HepG2 (cell line): ENCODE measurements around the gene RNF14. TPM values are rescaled to one million over a fixed set of nuclear protein-coding genes. Genes with fewer than 3 reads are reported as not detected.

ENCODE experiments used
- ATF7 ChIP-seq, 2 experiments: fragments of 450-650 bp in 1 of 2; sonication (generic) in 1 of 2; formaldehyde crosslinking in 1 of 2; IDR thresholded peaks; 2 replicates each; pipeline versions ENCODE4 v1.4.0 to v1.6.1; 2016 to 2020; ENCODE audit warnings: antibody characterized with exemption in 1 of 2, mild to moderate bottlenecking in 1 of 2, missing genetic modification reagents in 1 of 2
- GPN1 ChIP-seq: sonication (generic); formaldehyde crosslinking; IDR thresholded peaks from 2 replicates; pipeline ENCODE4 v1.5.1; 2020; ENCODE audit warnings: missing genetic modification reagents, borderline replicate concordance
- NR2C2 ChIP-seq: sonication (generic); formaldehyde crosslinking; IDR thresholded peaks from 2 replicates; pipeline ENCODE4 v1.4.0; 2020; ENCODE audit warnings: missing genetic modification reagents, mild to moderate bottlenecking, moderate library complexity, borderline replicate concordance
- RBAK ChIP-seq: sonication (generic); formaldehyde crosslinking; IDR thresholded peaks from 2 replicates; pipeline ENCODE4 v1.5.1; 2020; ENCODE audit warnings: mild to moderate bottlenecking, missing genetic modification reagents
- ZNF251 ChIP-seq: sonication (generic); formaldehyde crosslinking; IDR thresholded peaks from 2 replicates; pipeline ENCODE4 v1.9.0; 2021; ENCODE audit warnings: mild to moderate bottlenecking, missing genetic modification reagents
- ZNF253 ChIP-seq: sonication (generic); formaldehyde crosslinking; IDR thresholded peaks from 2 replicates; pipeline ENCODE4 v1.8.0; 2022; ENCODE audit warnings: mild to moderate bottlenecking, missing genetic modification reagents, borderline replicate concordance
- ZNF317 ChIP-seq: sonication (generic); formaldehyde crosslinking; IDR thresholded peaks from 2 replicates; pipeline ENCODE4 v1.5.0; 2020; ENCODE audit warnings: mild to moderate bottlenecking, missing genetic modification reagents
- ZNF446 ChIP-seq: sonication (generic); formaldehyde crosslinking; IDR thresholded peaks from 2 replicates; pipeline ENCODE4 v1.5.0; 2020; ENCODE audit warnings: mild to moderate bottlenecking, missing genetic modification reagents
- ZNF484 ChIP-seq: sonication (generic); formaldehyde crosslinking; IDR thresholded peaks from 2 replicates; pipeline ENCODE4 v1.5.1; 2020; ENCODE audit warnings: mild to moderate bottlenecking, low read depth, missing genetic modification reagents, borderline replicate concordance
- ZNF512 ChIP-seq: sonication (generic); formaldehyde crosslinking; IDR thresholded peaks from 2 replicates; pipeline ENCODE4 v1.4.0; 2020; ENCODE audit warnings: mild to moderate bottlenecking, missing genetic modification reagents
- ZNF747 ChIP-seq: sonication (generic); formaldehyde crosslinking; IDR thresholded peaks from 2 replicates; pipeline ENCODE4 v1.8.1; 2023; ENCODE audit warnings: missing genetic modification reagents, mild to moderate bottlenecking, borderline replicate concordance
- polyA plus RNA-seq, 8 experiments: library from polyadenylated mRNA; depleted of rRNA in 3 of 8; stranded (reverse) in 7 of 8; unstranded in 1 of 8; fragments of >200 nt; fragmentation: Illumina TruSeq in 4 of 8; extraction: Trizol in 4 of 8; gene quantifications; 2 replicates each; pipeline versions ENCODE4 v1.2.1 to v1.2.3, GENCODE V29; 2011 to 2016; ENCODE audit warnings: low read depth in 4 of 8, missing spikeins in 1 of 8, mixed read lengths in 1 of 8; ENCODE audit not compliant: insufficient read depth in 1 of 8
- total RNA-seq, 5 experiments: library from RNA; depleted of rRNA; stranded (reverse); fragments of >200 nt; fragmentation: Illumina TruSeq; extraction: Trizol; gene quantifications; 2 replicates each; pipeline ENCODE4 v1.2.3, GENCODE V29; 2016; ENCODE audit warnings: low read depth in 1 of 5
- TF ChIP-seq, protein P1 (sequence below): sonication (generic); formaldehyde crosslinking; IDR thresholded peaks from 2 replicates; pipeline ENCODE4 v1.5.0; 2020; ENCODE audit warnings: mild to moderate bottlenecking, missing genetic modification reagents, borderline replicate concordance
- TF ChIP-seq, protein P2 (sequence below): sonication (generic); formaldehyde crosslinking; IDR thresholded peaks from 2 replicates; pipeline ENCODE4 v1.8.1; 2023; ENCODE audit warnings: mild to moderate bottlenecking, inconsistent platforms, moderate library complexity, missing genetic modification reagents, borderline replicate concordance
- TF ChIP-seq, protein P3 (sequence below): sonication (generic); formaldehyde crosslinking; conservative IDR thresholded peaks from 2 replicates; pipeline ENCODE4 v1.8.0; 2022; ENCODE audit warnings: mild to moderate bottlenecking, moderate library complexity, missing genetic modification reagents

The RNF14 gene
- total and polyA plus RNA-seq, 2 of the 13 experiments (the other 11 are each of a cell fraction or from before 2014, with no cell fraction given): 11.3 to 28.1 TPM

GRCh38 chr5:141923448-141924313 lies 45.2 kb upstream of the RNF14 start, which contains the start of gene DELE1 (continued):
- TF ChIP-seq, protein P1, sequence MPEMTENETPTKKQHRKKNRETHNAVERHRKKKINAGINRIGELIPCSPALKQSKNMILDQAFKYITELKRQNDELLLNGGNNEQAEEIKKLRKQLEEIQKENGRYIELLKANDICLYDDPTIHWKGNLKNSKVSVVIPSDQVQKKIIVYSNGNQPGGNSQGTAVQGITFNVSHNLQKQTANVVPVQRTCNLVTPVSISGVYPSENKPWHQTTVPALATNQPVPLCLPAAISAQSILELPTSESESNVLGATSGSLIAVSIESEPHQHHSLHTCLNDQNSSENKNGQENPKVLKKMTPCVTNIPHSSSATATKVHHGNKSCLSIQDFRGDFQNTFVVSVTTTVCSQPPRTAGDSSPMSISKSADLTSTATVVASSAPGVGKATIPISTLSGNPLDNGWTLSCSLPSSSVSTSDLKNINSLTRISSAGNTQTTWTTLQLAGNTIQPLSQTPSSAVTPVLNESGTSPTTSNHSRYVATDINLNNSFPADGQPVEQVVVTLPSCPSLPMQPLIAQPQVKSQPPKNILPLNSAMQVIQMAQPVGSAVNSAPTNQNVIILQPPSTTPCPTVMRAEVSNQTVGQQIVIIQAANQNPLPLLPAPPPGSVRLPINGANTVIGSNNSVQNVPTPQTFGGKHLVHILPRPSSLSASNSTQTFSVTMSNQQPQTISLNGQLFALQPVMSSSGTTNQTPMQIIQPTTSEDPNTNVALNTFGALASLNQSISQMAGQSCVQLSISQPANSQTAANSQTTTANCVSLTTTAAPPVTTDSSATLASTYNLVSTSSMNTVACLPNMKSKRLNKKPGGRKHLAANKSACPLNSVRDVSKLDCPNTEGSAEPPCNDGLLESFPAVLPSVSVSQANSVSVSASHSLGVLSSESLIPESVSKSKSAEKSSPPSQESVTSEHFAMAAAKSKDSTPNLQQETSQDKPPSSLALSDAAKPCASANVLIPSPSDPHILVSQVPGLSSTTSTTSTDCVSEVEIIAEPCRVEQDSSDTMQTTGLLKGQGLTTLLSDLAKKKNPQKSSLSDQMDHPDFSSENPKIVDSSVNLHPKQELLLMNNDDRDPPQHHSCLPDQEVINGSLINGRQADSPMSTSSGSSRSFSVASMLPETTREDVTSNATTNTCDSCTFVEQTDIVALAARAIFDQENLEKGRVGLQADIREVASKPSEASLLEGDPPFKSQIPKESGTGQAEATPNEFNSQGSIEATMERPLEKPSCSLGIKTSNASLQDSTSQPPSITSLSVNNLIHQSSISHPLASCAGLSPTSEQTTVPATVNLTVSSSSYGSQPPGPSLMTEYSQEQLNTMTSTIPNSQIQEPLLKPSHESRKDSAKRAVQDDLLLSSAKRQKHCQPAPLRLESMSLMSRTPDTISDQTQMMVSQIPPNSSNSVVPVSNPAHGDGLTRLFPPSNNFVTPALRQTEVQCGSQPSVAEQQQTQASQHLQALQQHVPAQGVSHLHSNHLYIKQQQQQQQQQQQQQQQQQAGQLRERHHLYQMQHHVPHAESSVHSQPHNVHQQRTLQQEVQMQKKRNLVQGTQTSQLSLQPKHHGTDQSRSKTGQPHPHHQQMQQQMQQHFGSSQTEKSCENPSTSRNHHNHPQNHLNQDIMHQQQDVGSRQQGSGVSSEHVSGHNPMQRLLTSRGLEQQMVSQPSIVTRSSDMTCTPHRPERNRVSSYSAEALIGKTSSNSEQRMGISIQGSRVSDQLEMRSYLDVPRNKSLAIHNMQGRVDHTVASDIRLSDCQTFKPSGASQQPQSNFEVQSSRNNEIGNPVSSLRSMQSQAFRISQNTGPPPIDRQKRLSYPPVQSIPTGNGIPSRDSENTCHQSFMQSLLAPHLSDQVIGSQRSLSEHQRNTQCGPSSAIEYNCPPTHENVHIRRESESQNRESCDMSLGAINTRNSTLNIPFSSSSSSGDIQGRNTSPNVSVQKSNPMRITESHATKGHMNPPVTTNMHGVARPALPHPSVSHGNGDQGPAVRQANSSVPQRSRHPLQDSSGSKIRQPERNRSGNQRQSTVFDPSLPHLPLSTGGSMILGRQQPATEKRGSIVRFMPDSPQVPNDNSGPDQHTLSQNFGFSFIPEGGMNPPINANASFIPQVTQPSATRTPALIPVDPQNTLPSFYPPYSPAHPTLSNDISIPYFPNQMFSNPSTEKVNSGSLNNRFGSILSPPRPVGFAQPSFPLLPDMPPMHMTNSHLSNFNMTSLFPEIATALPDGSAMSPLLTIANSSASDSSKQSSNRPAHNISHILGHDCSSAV (CRISPR knock-in tag): no peak
- TF ChIP-seq GPN1 (CRISPR knock-in tag): no peak
- TF ChIP-seq ZNF317 (CRISPR knock-in tag): peak; percentile 89
- TF ChIP-seq ZNF747 (CRISPR knock-in tag): no peak; the same call in 1 of the 2 replicates
- TF ChIP-seq, protein P2, sequence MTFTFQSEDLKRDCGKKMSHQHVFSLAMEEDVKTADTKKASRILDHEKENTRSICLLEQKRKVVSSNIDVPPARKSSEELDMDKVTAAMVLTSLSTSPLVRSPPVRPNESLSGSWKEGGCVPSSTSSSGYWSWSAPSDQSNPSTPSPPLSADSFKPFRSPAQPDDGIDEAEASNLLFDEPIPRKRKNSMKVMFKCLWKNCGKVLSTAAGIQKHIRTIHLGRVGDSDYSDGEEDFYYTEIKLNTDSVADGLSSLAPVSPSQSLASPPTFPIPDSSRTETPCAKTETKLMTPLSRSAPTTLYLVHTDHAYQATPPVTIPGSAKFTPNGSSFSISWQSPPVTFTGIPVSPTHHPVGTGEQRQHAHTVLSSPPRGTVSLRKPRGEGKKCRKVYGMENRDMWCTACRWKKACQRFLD (CRISPR knock-in tag): no peak; the same call in 1 of the 2 replicates
- peak; percentile 85 for TF ChIP-seq ZNF446
- peak; percentile 63; the same call in 1 of the 2 replicates for TF ChIP-seq ZNF484 (CRISPR knock-in tag)
- no peak for TF ChIP-seq ZNF251 (CRISPR knock-in tag)
- TF ChIP-seq ZNF512 (CRISPR knock-in tag): no peak
- TF ChIP-seq, protein P3, sequence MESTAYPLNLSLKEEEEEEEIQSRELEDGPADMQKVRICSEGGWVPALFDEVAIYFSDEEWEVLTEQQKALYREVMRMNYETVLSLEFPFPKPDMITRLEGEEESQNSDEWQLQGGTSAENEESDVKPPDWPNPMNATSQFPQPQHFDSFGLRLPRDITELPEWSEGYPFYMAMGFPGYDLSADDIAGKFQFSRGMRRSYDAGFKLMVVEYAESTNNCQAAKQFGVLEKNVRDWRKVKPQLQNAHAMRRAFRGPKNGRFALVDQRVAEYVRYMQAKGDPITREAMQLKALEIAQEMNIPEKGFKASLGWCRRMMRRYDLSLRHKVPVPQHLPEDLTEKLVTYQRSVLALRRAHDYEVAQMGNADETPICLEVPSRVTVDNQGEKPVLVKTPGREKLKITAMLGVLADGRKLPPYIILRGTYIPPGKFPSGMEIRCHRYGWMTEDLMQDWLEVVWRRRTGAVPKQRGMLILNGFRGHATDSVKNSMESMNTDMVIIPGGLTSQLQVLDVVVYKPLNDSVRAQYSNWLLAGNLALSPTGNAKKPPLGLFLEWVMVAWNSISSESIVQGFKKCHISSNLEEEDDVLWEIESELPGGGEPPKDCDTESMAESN (CRISPR knock-in tag): 0 out of 2 replicates have a peak, but pooled peaks have one; percentile 10
- TF ChIP-seq ZNF253 (CRISPR knock-in tag): no peak
- TF ChIP-seq ATF7 (IDR thresholded peaks at IDR 0.05): no peak
- TF ChIP-seq ATF7 (CRISPR knock-in tag; IDR thresholded peaks at IDR 0.05): peak; percentile 78; the same call in 1 of the 2 replicates
- peak; percentile 39; the same call in 1 of the 2 replicates for TF ChIP-seq RBAK (CRISPR knock-in tag)
- TF ChIP-seq NR2C2 (CRISPR knock-in tag): peak; percentile 87
